ENCODE data around the gene FASTK.

GRCh38 chr7:151031011-151031410 is 49.6 kb downstream of the FASTK start:
- TF ChIP-seq CTCF (IDR thresholded peaks at IDR 0.05; ENCODE audit: insufficient read depth, low read depth, low read length) (no peak), EZH2 (IDR thresholded peaks at IDR 0.05; ENCODE audit: insufficient read depth, low read length) (no peak)

Measured in astrocyte (in vitro differentiated cells and primary cell).